ENCODE measurements around the gene AGRP.

- TF ChIP-seq SIN3A (IDR thresholded peaks at IDR 0.05; ENCODE audit: borderline replicate concordance, insufficient read depth, low read length) (no peak), REST (IDR thresholded peaks at IDR 0.05; ENCODE audit: insufficient read depth in 1 of 2, low read depth in 2 of 2, low read length in 2 of 2) (no peak), POLR2AphosphoS5 (IDR thresholded peaks at IDR 0.05; ENCODE audit: low read depth, low read length) (no peak)
These were observed 21.0 kb upstream of the AGRP start for GRCh38 chr16:67504031-67505021.
